ENCODE results near the gene VPS37D. TPM values are rescaled to one million over a fixed set of nuclear protein-coding genes. Genes with fewer than 3 reads are reported as not detected.

VPS37D gene
- total RNA-seq, 1 donor from 2014 or later, result 15.4 TPM

GRCh38 chr7:73702226-73702625 is 34.6 kb downstream of the VPS37D start:
- DNase-seq (ENCODE audit: low spot score in 2 of 2, unreplicated experiment in 2 of 2), result no peak
- H3K4me1 Mint-ChIP-seq, result no peaks in the 10 kb centered on the region
- no peak for TF ChIP-seq CTCF (IDR thresholded peaks at IDR 0.05; ENCODE audit: unreplicated experiment)
- no peak overlapping the region for H3K27ac Mint-ChIP-seq
- H3K9me3 Mint-ChIP-seq, result no peaks in the 10 kb centered on the region
- no peak overlapping the region for H3K4me3 Mint-ChIP-seq
- H3K36me3 Mint-ChIP-seq, result peaks cover 20% of the 10 kb centered on the region
- no peaks in the 10 kb centered on the region for H3K27me3 Mint-ChIP-seq (ENCODE audit: low read depth)

GRCh38 chr7:73702665-73703064 is 35.0 kb downstream of the VPS37D start:
- no peak overlapping the region for H3K27ac Mint-ChIP-seq
- no peaks in the 10 kb centered on the region for H3K4me1 Mint-ChIP-seq
- TF ChIP-seq CTCF (IDR thresholded peaks at IDR 0.05; ENCODE audit: unreplicated experiment), result no peak
- H3K4me3 Mint-ChIP-seq, result no peak overlapping the region
- H3K9me3 Mint-ChIP-seq, result no peaks in the 10 kb centered on the region
- H3K36me3 Mint-ChIP-seq, result peaks cover 16% of the 10 kb centered on the region
- H3K27me3 Mint-ChIP-seq (ENCODE audit: low read depth), result no peaks in the 10 kb centered on the region
- DNase-seq (ENCODE audit: low spot score in 2 of 2, unreplicated experiment in 2 of 2), result no peak

DNA sequence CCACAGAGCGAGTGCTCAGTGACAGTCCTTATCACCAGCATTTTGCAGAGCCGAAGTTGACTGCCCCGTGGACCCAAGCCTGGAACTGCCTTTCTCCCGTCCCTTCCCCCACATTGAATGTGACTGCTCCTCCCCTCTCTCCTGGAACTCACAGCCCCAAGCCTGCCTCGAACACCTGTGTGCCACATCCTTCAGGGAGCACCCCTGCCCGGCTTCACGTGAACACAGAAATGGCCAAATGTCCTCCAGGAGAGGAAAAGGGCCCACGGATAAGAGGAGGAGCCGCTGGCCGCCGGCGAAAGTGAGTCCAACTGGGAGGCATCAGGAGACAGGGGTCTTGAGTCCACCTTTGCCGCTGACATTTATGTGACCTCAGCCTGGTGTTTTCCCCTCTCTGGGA is 35.6 kb downstream of the VPS37D start:
- Mint-ChIP-seq H3K4me1 (no peaks in the 10 kb centered on the region), H3K27me3 (ENCODE audit: low read depth) (no peaks in the 10 kb centered on the region), H3K4me3 (no peak overlapping the region), H3K27ac (no peak overlapping the region), H3K36me3 (peaks cover 16% of the 10 kb centered on the region), H3K9me3 (no peaks in the 10 kb centered on the region)
- DNase-seq (ENCODE audit: low spot score in 2 of 2, unreplicated experiment in 2 of 2), result no peak
- TF ChIP-seq CTCF (IDR thresholded peaks at IDR 0.05; ENCODE audit: unreplicated experiment), result no peak

GRCh38 chr7:73703757-73704639 is 36.4 kb downstream of the VPS37D start:
- no peak overlapping the region for H3K4me3 Mint-ChIP-seq
- H3K4me1 Mint-ChIP-seq, result no peaks in the 10 kb centered on the region
- H3K27me3 Mint-ChIP-seq (ENCODE audit: low read depth), result no peaks in the 10 kb centered on the region
- no peaks in the 10 kb centered on the region for H3K9me3 Mint-ChIP-seq
- no peak overlapping the region for H3K27ac Mint-ChIP-seq
- peaks cover 11% of the 10 kb centered on the region for H3K36me3 Mint-ChIP-seq
- TF ChIP-seq CTCF (IDR thresholded peaks at IDR 0.05; ENCODE audit: unreplicated experiment), result no peak
- peak in 1 of 2 experiments; percentile 55 for DNase-seq (ENCODE audit: low spot score in 2 of 2, unreplicated experiment in 2 of 2)

GRCh38 chr7:73704640-73705550 is 37.3 kb downstream of the VPS37D start:
- no peaks in the 10 kb centered on the region for H3K9me3 Mint-ChIP-seq
- H3K27ac Mint-ChIP-seq, result no peak overlapping the region
- no peaks in the 10 kb centered on the region for H3K4me1 Mint-ChIP-seq
- TF ChIP-seq CTCF (IDR thresholded peaks at IDR 0.05; ENCODE audit: unreplicated experiment), result no peak
- no peak overlapping the region for H3K4me3 Mint-ChIP-seq
- no peaks in the 10 kb centered on the region for H3K27me3 Mint-ChIP-seq (ENCODE audit: low read depth)
- peaks cover 11% of the 10 kb centered on the region for H3K36me3 Mint-ChIP-seq
- DNase-seq (ENCODE audit: low spot score in 2 of 2, unreplicated experiment in 2 of 2), result no peak
